Heart right ventricle (tissue), 16 donors: ENCODE data around the gene ENTREP3. TPM values are rescaled to one million over a fixed set of nuclear protein-coding genes. Genes with fewer than 3 reads are reported as not detected.

Source experiments
- ATAC-seq, 8 donors: fragments of 200-7000 bp; cut with Tn5 transposase; one replicate each; pipeline ENCODE4 v1.9.1; 2020; ENCODE audit warnings: mild to moderate bottlenecking in 8 of 8, moderate library complexity in 8 of 8, moderate number of reproducible peaks in 1 of 8
- DNase-seq, 2 donors: peaks; one replicate each; pipeline ENCODE4 v3.0.0-alpha.2; 2020
- H3K27ac ChIP-seq, 10 donors: fragments of 200-600 bp; sonication (generic) in 2 of 10; one replicate each; pipeline versions ENCODE4 v1.5.0 to v1.8.0; 2020 to 2022; ENCODE audit warnings: mild to moderate bottlenecking in 3 of 10
- H3K27me3 ChIP-seq, 7 donors: fragments of 200-600 bp; one replicate each; pipeline ENCODE4 v1.8.0; 2021 to 2022; ENCODE audit warnings: mild to moderate bottlenecking in 2 of 7
- H3K36me3 ChIP-seq, 9 donors: fragments of 200-600 bp; sonication (generic) in 1 of 9; one replicate each; pipeline versions ENCODE4 v1.5.0 to v1.8.0; 2020 to 2022; ENCODE audit warnings: mild to moderate bottlenecking in 2 of 9
- H3K4me1 ChIP-seq, 9 donors: fragments of 200-600 bp; sonication (generic) in 1 of 9; one replicate each; pipeline versions ENCODE4 v1.5.0 to v1.8.0; 2020 to 2022; ENCODE audit warnings: mild to moderate bottlenecking in 4 of 9
- H3K4me3 ChIP-seq, 10 donors: fragments of 200-600 bp; sonication (generic) in 2 of 10; one replicate each; pipeline versions ENCODE4 v1.5.0 to v1.8.0; 2020 to 2022; ENCODE audit warnings: mild to moderate bottlenecking in 7 of 10, moderate library complexity in 2 of 10
- H3K9me3 ChIP-seq, 11 donors: fragments of 200-600 bp in 10 of 11; sonication (generic) in 2 of 11; one replicate each; pipeline versions ENCODE4 v1.5.0 to v1.8.0; 2013 to 2022; ENCODE audit warnings: mild to moderate bottlenecking in 2 of 11, control low read depth in 1 of 11, moderate library complexity in 1 of 11
- WGBS, 2 donors: extraction: QIAGEN DNeasy Blood & Tissue Kit; methylation state at CpG; one replicate each; pipeline ENCODE4 v1.1.7; 2013; ENCODE audit warnings: inconsistent platforms in 1 of 2; 5-methylcytosine and 5-hydroxymethylcytosine counted together
- intact Hi-C, 10 donors: fragments of 100-400 bp; cut with DNase I; formaldehyde crosslinking; loops; one replicate each; pipeline versions ENCODE4 v1.11.1 to v1.14.2; 2022
- polyA plus RNA-seq, 2 donors: library from polyadenylated mRNA; stranded (reverse); fragments of 200-250 nt; gene quantifications; one replicate each; pipeline ENCODE4 v1.2.3, GENCODE V29; 2013
- total RNA-seq, 10 donors: library from RNA; stranded (reverse); fragmentation: NEBNext Ultra II Directional in 3 of 10; extraction: Animal tissue kit (Norgen Biotek cat#: 25700) in 3 of 10; gene quantifications; one replicate each; pipeline versions ENCODE4 v1.2.1 to v1.2.4, GENCODE V29; 2021 to 2023
- TF ChIP-seq, protein P1 (sequence below), 9 donors: fragments of 200-600 bp; sonication (generic) in 2 of 9; IDR thresholded peaks; one replicate each; pipeline versions ENCODE4 v1.5.0 to v1.8.0; 2021 to 2022; ENCODE audit warnings: antibody characterized with exemption in 9 of 9, mild to moderate bottlenecking in 5 of 9, moderate library complexity in 1 of 9
- donor health status: Arrhythmogenic right ventricular cardiomyopathy.
- donor health status: ischemic (EF 13 %, LVEDD 7.1; RV severe dilation, severe dysfunction).
- donor health status: healthy with polysubstance abuse.
- donor health status: DM: no; HTN: yes; CAD: no.
- donor health status: DM: no; HTN: no; CAD: no.
- donor health status: ischemic (EF 25% LVEDD 6.9; RV normal size, moderate dysfunction).
- donor health status: ischemic (EF 25% LVEDD 5.7; RV mildly dilated, moderate dysfunction).
- donor health status: healthy.
- donor health status: DM: yes; HTN: yes; CAD: no.
- donor health status: Ischemic cardiomyopathy.
- donor health status: ischemic (EF 35%, LVEDD 5.7; RV mildly dilated, moderate dysfunction).
- donor health status: nonischemic (EF 11% LVEDD 7.7; RV severe dilation, severe dysfunction).
- donor health status: DM: yes; HTN: yes; CAD: no.
- donor health status: PGD.
- donor health status: ischemic (EF 29% LVEDD 5.4; RV normal size, mild dysfunction).
- donor health status: nonischemic (EF 23%, LVEDD 6.1; RV moderate dilation, normal function).

The ENTREP3 gene
- total and polyA plus RNA-seq, 12 donors, result 7.1 to 21.0 (median 11.3) TPM

DNA sequence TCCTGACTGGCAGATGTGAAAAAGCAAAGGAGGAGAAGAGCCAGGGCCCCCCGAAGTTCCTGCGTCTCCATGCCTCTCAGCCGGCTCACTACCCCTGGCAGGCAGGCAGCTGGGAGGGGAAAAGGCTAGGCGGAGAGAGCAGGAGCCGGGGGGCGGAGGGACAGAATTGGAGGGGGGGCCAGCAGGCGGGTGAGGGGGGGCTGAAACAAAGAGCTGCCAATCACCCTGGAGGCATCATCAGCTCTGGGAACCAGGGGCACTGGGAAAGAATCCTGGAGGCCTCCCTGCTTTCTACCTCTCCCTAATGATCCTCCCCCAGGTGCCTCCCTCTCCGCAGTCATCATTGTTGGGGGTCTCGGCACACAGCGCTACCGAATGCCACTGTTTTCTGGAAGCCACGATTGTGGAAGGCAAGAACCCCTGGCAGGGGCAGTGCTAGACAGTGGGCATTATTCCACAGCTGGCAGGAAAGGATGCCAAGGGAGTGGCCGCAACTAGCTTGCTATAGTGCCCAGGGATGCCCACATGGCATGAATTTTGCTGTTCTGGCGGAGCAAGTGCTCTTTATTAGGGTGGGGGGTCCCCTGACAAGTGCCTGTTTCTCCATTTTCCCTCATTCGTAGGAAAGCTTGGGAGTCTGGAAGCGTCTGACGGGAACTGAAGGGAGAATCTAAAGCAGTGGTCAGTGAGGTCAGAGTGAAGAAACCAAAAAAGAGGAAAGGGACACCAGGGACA lies 47.3 kb downstream of the ENTREP3 start, which contains the start of gene THBS3:
TSS of gene THBS3 (minus strand) at position 92 of the 735 bp plus-strand sequence. CDS start at position 71, 21 bp downstream.
- peak within 1 kb of the TSS; percentile 98 to 100 (median 100) for H3K27ac ChIP-seq
- TF ChIP-seq, protein P1, sequence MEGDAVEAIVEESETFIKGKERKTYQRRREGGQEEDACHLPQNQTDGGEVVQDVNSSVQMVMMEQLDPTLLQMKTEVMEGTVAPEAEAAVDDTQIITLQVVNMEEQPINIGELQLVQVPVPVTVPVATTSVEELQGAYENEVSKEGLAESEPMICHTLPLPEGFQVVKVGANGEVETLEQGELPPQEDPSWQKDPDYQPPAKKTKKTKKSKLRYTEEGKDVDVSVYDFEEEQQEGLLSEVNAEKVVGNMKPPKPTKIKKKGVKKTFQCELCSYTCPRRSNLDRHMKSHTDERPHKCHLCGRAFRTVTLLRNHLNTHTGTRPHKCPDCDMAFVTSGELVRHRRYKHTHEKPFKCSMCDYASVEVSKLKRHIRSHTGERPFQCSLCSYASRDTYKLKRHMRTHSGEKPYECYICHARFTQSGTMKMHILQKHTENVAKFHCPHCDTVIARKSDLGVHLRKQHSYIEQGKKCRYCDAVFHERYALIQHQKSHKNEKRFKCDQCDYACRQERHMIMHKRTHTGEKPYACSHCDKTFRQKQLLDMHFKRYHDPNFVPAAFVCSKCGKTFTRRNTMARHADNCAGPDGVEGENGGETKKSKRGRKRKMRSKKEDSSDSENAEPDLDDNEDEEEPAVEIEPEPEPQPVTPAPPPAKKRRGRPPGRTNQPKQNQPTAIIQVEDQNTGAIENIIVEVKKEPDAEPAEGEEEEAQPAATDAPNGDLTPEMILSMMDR (IDR thresholded peaks at IDR 0.05), result no peak
- no peaks in the 10 kb centered on the region for H3K27me3 ChIP-seq
- H3K4me3 ChIP-seq, result peak within 1 kb of the TSS; percentile 64 to 91 (median 82)
- 17 to 21% methylated on average over 17 of the region's 17 CpGs for WGBS, 2 donors
- intact Hi-C loops, result loop anchor here in 6 of 10 donors (1.0 to 10.0 kb wide), 8 partner anchors 19 to 387 kb away; partner anchors contain the start of gene RUSC1 (in 2 of the 6)
- DNase-seq, result peak; percentile 52 to 65
- H3K4me1 ChIP-seq, result peaks cover 9 to 43% (median 31%) of the 10 kb centered on the region in 9 donors
- peak; percentile 1 to 47 (median 22) for ATAC-seq
- H3K9me3 ChIP-seq, result no peaks in the 10 kb centered on the region
- H3K36me3 ChIP-seq, result peaks cover 0 to 23% (median 0%) of the 10 kb centered on the region in 9 donors

DNA sequence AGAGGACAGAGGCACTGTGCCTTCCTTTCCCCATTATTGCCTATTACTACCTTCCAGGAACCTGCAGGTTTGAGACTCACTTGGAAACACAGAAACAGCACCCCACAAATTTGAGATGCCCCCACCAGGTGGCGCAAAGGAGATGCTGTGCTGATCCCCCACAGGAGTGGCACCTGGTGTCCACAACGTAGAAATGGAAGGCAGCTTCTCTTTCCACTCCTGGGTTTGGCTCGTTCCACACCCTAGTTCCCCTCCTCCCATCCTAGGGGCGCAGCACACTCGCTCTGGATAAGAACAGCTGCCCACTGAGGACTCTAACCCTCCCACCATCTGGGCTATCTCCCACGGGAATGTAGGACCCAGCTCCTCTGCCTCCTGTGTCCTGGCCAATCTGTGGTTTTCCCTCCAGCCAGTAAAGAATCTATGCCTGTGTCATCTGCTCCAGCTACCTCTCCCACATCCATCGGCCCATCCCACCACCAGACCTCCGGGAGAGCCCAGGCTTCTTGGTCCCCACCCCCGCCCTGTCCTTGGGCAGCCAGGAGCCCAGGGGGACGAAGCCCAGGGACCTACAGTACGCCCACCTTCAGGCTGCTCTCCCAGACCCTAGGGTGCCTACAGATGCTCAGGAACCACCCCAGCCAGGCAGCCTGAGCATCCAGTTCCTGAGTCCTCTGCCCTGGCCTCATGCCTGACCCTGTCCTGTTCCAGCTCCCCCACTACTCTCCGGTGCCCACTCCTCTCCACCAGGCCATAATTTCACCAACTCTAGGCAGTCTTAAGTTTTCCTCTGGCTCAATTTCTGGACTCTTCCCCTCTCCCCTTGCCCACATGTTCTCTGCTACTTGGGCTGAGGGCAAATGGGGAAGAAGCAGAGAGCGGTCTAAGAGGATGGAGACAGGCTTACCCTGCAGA lies 48.1 kb downstream of the ENTREP3 start:
- intact Hi-C loops, result loop anchor here in 5 of 10 donors (2.0 to 10.0 kb wide), 5 partner anchors 35 to 388 kb away; partner anchors contain the start of gene RUSC1 (in 2 of the 5)
- DNase-seq, result peak; percentile 84 to 85
- H3K9me3 ChIP-seq, result no peaks in the 10 kb centered on the region

DNA sequence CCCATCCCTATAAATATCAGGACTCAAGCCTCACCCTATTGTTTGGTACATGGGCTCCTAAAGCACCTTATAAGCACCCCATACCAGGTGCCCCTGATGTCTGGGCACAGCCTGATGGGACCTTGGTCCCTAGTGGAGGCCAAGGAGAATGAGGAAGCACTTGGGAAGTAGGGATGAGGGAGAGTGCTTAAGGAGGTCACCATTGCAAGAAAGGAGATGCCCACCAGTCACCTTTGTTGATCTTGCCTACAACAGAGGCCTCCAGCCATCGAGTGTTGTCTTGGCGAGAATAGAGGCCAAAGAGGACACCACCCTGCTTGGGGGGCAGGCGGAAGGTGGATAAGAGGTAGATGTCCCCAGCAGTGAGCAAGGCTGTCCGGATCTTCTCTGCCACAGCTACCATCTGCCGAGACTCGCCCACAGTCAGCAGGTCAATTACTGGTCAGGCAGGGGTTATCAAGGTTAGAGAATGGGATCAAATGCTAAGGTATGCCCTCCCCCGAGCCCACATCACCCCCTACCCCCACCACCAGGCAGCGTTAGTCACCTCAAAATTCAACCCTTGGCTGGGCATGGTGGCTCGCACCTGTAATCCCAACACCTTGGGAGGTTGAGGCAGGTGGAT lies 49.2 kb downstream of the ENTREP3 start:
- TF ChIP-seq, protein P1 (IDR thresholded peaks at IDR 0.05), result no peak
- H3K9me3 ChIP-seq, result no peaks in the 10 kb centered on the region
- H3K4me3 ChIP-seq, result peak overlapping the region in 1 of 10 donors; percentile 89
- ATAC-seq, result no peak
- H3K27ac ChIP-seq, result no peak overlapping the region
- no peak for DNase-seq
- H3K36me3 ChIP-seq, result peaks cover 0 to 13% (median 0%) of the 10 kb centered on the region in 9 donors
- peaks cover 9 to 40% (median 31%) of the 10 kb centered on the region in 9 donors for H3K4me1 ChIP-seq
- H3K27me3 ChIP-seq, result no peaks in the 10 kb centered on the region
- WGBS, 2 donors, result 64 to 72% methylated on average over 9 of the region's 9 CpGs
- intact Hi-C loops, result loop anchor here in 5 of 10 donors (2.0 to 10.0 kb wide), 5 partner anchors 36 to 389 kb away; partner anchors contain the start of gene RUSC1 (in 2 of the 5)

More for the DNA sequence above, 48.1 kb downstream of the ENTREP3 start:
- Histone ChIP-seq H3K27ac (peak overlapping the region; percentile 98 to 100 (median 100)), H3K27me3 (no peaks in the 10 kb centered on the region), H3K4me1 (peaks cover 9 to 43% (median 31%) of the 10 kb centered on the region in 9 donors), H3K36me3 (peaks cover 0 to 22% (median 0%) of the 10 kb centered on the region in 9 donors), H3K4me3 (peak overlapping the region in 9 of 10 donors; percentile 64 to 91 (median 82))
- WGBS, 2 donors, result 28 to 29% methylated on average over 13 of the region's 13 CpGs
- peak in 6 of 8 donors; percentile 8 to 41 (median 28) for ATAC-seq
- TF ChIP-seq, protein P1 (IDR thresholded peaks at IDR 0.05), result peak; percentile 73 to 88 (median 82)
